PFSK-1 (cell line): ENCODE data around the gene PABPC3.

Experiments
- POLR2AphosphoS5 ChIP-seq: IDR thresholded peaks from 2 replicates; pipeline ENCODE4 v1.6.1; 2012; ENCODE audit warnings: low read depth, mild to moderate bottlenecking, control low read depth, low read length, moderate library complexity
- REST ChIP-seq, 2 experiments: IDR thresholded peaks; 2 replicates each; pipeline versions ENCODE4 v1.6.1 to v1.8.0; 2011 to 2012; ENCODE audit warnings: low read depth in 2 of 2, low read length in 2 of 2, control low read depth in 1 of 2, inconsistent platforms in 1 of 2, mild to moderate bottlenecking in 1 of 2, moderate library complexity in 1 of 2; ENCODE audit not compliant: insufficient read depth in 1 of 2
- SIN3A ChIP-seq: IDR thresholded peaks from 2 replicates; pipeline ENCODE4 v1.6.1; 2012; ENCODE audit warnings: mild to moderate bottlenecking, low read length, moderate library complexity, borderline replicate concordance; ENCODE audit not compliant: insufficient read depth
- TAF1 ChIP-seq: IDR thresholded peaks from 2 replicates; pipeline ENCODE4 v1.6.1; 2012; ENCODE audit warnings: low read length, control low read depth, borderline replicate concordance; ENCODE audit not compliant: insufficient read depth

GRCh38 chr13:25059958-25060357 lies 36.0 kb upstream of the PABPC3 start:
- TF ChIP-seq POLR2AphosphoS5 (no peak), TAF1 (no peak), REST (IDR thresholded peaks at IDR 0.05; ENCODE audit: insufficient read depth in 1 of 2, low read depth in 2 of 2, low read length in 2 of 2) (no peak), SIN3A (no peak)
